Neural cell (in vitro differentiated cells): Measurements from ENCODE around the gene PTX4.

ENCODE experiments used
- CTCF ChIP-seq: fragments of 450-650 bp; IDR thresholded peaks from 2 replicates; pipeline ENCODE4 v1.5.1; 2014; ENCODE audit warnings: antibody characterized with exemption, mild to moderate bottlenecking, moderate library complexity; ENCODE audit not compliant: poor library complexity, severe bottlenecking
- EP300 ChIP-seq: fragments of 450-650 bp; conservative IDR thresholded peaks from 2 replicates; pipeline ENCODE4 v1.6.1; 2014; ENCODE audit warnings: antibody characterized with exemption, mild to moderate bottlenecking, moderate library complexity; ENCODE audit not compliant: poor library complexity, severe bottlenecking
- POLR2AphosphoS5 ChIP-seq: IDR thresholded peaks from 2 replicates; pipeline ENCODE4 v1.6.1; 2012
- SMC3 ChIP-seq: fragments of 450-650 bp; conservative IDR thresholded peaks from 2 replicates; pipeline ENCODE4 v1.6.1; 2014; ENCODE audit warnings: antibody characterized with exemption, mild to moderate bottlenecking, moderate library complexity; ENCODE audit not compliant: poor library complexity

- no peak for TF ChIP-seq EP300
- TF ChIP-seq CTCF = no peak
- no peak for TF ChIP-seq SMC3
- TF ChIP-seq POLR2AphosphoS5 = no peak
Observed at GRCh38 chr16:1458977-1459341, 29.8 kb downstream of the PTX4 start.
